NCI-H82 treated with DMSO at 0.1 percent for 48 hours (cell line): Measurements from ENCODE around the gene NADK2.

Experiments used
- DNase-seq: peaks from one replicate; lab custom pipeline; 2025; ENCODE audit not compliant: unreplicated experiment; lab: John Stamatoyannopoulos, UW

The NADK2 gene

DNA sequence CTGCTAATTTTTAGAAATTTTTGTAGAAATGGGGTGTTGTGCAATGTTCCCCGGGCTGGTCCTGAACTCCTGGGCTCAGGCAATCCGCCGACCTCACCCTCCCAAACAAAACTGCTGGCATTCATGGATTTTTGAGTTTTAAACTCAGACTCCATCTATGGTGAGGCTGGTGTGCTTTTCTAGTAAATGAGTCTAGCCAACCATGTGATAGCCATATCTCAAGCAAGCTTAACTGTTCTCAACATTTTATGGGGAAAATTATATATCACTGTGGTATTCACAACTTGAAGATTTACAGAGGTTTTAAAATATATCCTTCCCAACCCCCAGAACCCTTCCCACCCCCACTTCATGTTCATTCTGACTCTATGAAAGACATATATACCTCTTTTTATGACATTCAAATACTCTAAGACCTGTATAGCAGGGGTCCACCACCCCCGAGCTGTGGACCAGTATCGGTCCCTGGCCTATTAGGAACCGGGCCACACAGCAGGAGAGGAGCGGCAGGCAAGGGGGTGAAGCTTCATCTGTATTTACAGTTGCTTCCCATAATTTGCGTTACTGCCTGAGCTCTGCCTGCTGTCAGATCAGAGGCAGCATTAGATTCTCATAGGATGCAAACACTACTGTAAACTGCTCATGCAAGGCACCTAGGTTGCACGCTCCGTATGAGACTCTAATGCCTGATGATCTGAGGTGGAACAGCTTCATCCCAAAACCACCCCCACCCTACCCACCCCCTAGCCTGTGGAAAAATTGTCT, 4.5 kb upstream of the NADK2 start:
- DNase-seq: no peak

DNA sequence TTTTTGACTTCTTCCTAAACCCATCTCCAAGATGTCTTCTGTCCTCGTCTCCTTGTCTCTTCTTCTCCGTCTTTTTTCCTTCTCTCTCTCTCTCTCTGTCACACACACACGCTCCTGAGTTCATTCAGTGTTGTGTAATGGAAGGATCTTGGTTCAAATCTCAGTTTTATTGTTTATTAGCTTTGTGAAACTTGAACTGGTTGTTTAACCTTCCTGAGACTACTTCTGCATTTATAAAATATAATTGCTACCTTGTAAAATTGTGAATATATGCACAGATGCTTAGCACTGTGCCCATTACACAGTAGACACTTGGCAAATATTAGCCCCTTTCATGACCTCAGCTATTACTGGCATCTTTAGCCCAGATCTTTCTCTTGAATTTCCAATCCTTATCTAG, 2.4 kb upstream of the NADK2 start:
- DNase-seq: no peak

DNA sequence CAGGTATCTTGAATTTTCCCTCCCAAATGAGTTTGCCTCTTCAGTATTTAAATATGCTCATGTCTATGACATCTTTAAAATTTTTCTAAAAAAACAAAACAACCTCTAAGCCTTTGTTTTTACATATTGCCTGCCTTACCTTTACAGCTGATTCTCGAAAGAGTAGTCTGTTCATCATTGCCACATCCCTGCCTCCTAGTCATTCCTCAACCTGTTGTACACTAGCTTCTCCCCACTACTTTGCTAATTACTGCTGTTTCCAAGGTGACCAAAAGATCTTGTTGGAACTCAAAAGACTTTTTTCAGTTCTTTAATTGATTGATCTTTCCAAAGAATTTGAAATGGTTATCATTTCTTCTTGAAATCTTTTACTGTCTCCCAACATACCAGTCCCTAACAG, 1.9 kb upstream of the NADK2 start:
- no peak for DNase-seq

DNA sequence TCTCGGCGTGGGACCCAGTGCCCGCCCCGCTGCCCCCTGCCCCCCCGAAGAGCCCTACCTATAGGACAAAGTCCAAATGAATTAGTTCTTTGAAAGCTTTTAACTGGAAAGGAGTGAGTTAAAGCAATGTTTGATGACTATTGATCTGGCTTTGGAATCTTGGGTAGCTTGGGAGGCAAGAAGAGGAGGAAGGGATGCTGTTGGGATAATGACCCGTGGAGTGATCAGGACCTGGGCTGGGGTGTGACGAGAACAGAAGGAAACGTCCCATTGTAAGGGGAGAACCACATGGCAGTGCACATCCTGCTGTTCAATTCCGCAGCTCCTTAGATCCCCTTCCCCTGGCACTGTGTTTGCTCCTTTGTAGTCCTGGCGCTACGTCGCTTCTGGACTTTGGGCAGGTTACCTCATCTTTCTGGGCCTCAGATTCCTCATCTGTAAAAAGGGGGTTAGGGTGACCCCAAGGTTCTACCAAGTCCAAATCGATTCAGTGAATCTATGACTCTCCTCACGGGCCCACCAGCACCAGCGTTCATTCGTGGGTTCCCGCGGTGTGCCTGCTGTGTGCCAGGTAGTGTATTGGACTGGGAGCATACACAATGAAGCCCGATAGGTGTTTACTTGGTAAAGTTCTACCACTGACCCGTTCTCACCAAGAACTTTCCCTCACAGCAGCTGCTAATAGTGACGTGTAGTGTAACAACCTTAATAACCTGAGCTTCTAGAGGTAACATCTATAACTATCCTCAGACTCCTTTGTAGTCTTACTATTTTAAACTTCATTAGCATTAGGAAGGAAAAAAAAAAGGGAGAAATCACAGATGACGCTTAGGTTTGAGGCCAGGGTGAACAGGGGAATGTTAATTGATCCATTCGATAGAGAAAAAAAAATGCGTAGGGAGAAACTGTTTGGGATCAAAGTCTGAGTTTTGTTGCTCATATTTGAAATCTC, 1.1 kb upstream of the NADK2 start:
- DNase-seq: no peak

DNA sequence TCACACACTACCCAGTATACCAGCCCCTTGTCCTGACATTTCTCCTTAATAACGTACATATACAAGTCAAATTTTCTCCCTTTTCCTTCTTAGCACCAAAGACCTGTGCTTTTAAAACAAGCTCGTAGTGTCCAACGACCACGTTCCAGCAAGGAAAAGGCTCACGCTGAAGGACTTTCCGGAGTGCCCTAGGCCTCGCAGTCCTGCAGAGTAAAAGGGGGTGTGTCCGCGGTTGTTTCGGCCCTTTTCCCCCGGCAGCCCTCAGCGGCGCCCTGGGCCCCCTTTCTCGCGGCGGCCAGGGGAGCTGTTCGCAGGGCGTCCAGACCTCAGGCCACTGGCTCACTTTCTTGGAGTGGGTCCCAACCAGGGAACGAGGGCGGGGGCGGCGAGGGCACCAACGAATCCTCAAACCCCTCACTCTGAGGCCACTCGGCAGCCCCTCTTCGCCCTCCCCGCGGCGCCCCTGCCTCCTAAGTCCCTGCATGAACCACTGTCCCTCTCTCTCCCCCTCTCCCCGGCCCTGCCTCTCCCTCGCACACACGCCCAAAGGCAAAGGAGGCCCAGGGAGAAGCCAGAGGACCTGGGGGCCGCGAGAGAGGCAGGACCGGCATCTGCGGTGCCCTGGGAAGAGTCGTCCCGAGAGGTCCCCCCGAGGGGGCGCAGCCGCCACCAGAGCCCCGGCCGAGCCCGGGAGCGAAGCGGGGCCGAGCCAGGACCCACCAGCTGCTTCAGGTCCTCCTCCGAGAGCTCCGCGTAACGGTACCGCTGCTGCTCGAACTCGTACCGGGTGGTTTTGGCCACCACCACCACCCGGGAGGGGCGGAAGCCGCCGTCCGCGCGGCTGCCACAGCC, 720 bp downstream of the NADK2 start:
- DNase-seq: peak; percentile 3

DNA sequence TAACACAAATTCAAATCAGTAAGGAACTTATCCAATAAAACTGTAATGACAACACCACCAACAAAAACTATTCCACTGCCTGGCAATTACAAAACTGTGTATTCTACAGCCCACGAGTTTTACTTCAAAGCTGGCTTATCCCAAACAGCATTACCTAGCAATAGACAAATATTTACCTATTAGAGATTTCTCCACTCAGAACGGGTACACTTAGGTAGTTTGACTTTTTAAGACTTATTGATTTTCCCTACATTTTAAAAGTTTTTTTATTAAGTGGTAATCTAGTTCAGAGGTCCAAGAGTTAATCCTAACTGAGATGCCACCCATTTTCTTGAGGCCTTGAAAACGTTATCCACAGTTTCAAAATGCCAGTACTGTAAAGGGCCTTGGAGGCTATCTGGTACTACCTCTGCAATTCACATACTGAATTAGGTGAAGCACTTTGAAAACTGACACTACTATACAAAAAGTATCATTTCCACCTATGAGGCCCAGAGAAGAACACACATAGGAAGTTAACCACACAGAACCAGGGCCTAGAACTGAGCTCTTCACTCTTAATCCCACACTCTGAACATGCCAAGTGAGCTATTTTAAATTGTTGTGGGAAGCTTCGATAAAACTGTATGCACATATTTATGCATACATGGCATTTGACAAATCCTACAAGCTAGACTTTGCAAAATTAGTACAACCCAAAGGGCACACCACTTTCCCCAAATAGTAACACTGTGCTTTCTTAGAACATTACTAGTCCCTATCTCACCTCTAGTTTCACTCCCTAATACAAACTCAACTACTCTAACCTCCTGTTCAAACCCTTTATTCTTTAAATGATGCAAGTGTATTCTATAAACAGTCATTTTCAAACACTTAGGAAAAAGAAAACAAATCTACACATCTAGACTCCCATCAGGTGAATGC, 2.1 kb downstream of the NADK2 start:
- DNase-seq: no peak

DNA sequence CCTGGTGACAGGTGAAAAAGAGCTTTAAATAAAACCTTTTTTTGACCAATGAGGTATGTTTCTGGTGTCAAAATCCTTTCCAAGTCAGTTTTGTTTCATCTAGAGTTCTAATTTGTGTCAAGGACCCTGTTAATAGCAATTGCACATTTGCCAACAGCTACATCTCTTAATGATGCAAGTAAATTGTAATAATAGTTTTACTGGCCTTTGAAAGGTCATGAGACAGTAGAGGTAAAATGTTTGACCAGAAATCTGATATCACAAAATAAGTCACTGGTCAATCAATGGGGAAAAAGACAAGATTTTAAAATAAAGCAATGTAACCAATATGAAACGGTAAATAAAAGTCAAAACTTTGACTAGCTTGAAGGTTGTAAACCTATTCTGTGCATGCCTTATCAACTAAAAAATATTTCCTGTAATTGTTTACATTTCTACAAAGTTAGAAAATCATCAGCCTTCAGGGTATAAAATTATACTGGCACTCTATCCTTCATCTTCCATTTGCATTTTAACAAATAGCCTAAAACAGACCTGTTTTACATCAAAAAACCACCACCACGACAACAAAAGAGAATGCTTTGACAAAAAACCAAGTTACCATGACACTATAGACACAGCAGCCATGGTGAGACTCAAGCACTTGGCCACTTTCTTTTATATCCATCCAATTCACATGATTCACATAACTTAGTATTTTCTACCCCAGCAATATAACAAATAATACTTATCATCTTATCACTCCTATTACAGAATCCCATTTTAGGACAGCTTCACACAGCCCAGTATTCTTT, 3.0 kb downstream of the NADK2 start:
- DNase-seq: no peak

DNA sequence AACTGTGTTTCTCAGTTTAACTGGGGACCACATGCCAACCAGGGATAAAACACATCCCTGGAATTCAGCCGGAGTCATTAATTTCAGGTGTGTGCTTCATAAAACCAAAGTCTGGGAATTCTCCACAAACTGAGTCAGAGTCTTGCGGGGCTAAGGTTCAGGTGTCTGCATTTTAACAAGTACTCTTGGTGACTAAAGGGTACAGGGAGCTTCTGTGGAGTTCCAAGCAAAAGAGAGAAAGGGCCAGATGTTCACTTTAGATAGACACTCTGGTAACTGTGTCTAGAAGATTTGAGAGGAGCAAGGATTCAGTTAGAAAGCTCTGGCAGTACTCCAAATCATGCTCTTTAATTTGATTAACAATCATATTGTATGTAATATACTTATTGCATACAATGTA, 4.0 kb downstream of the NADK2 start:
- peak; percentile 2 for DNase-seq

DNA sequence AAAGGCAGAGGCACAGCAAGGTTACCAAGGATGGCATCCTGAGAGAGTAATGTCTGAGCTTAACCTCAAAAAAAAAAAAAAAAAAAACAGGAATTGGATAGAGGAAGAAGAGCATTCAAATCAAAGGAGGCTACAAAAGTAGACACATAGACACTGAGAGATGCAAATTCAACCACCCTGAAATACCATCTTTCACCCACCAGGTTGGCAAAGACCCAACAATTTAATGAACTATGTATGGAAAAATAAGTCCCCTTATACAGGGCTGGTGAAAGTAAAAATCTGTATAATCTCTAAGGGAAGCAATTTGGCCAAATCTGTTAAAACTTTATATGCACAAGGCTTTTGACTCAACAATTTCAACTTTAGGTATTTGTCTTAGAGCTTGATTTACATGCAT, 4.9 kb downstream of the NADK2 start:
- no peak for DNase-seq

DNA sequence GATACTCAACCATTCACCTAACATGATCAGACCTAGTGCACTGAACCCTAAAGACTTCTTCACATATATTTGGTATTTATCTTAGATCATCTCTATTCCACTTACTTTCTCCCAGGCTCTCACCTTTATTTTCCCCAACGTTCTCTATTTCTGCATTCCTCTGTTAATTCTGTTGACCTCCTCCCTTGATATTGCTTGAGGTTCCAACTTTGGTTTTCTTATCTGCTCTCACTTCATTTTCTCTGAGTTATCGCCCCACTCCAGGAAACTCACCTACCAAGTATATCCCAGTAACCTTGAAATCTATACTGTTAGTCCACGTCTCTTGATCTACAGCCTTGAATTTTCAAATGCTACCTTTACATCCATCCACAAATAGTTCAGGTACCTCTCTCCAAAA, 9.2 kb downstream of the NADK2 start:
- no peak for DNase-seq

DNA sequence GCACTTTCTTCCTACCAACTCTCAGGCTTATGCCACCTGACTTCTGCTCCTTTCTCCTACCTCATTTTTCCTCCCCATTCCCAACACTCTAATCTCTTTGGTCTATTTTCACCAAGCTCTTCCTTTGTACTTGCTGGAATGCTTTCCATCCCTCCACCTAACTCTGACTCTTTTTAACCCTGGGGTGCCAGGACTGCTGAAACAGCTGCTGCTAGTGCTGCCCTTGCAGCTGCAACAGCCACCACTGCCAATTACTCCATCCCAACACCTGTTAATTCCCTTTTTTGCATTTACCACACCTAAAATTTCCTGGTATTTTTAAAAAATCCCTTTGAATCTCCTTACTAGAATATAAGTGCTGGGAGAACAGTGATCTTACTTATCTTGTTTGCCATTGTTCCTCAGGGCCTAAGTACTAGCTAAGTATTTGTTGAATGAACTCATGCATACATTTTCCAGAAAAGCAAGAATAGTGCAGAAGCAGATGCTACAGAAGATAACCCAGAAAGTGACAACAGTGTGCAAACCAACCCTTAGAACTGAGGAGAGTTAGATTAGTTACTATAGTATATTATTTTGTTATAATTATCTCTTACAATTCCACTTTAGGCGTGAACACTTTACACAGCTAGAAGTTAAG, 11.5 kb downstream of the NADK2 start:
- DNase-seq: no peak

DNA sequence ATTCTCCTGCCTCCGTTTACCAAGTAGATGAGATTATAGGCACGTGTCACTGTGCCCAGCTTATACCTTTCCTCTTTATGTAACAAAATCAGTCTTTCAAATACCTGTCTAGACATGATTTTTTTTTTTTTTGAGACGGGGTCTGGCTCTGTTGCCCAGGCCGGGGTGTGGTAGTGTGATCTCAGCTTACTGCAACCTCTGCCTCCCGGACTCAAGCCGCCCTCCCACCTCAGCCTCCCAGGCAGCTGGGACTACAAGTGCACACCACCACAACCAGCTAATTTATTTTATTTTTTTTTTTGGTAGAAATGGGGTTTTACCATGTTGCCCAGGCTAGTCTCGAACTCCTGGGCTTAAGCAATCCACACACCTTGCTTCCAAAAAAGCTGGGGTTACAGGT, 13.2 kb downstream of the NADK2 start:
- no peak for DNase-seq

DNA sequence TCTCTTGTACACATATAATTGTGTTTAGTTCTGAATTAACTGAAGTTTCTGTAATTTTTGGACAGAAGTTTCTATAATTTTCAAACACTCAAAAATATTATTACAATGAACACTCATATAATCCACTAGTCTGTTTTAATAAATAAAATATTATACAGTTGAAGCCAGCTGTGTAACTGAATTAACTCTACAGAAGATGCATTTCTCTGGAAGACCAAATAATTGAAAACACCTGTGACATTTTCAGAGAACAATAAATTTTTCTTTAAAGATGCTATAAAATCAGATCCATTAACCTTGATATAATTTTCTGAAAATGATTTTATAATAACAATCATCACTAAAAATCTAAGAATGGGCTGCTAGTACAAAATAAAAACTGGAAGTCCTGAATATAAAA, 14.7 kb downstream of the NADK2 start:
- DNase-seq: no peak

DNA sequence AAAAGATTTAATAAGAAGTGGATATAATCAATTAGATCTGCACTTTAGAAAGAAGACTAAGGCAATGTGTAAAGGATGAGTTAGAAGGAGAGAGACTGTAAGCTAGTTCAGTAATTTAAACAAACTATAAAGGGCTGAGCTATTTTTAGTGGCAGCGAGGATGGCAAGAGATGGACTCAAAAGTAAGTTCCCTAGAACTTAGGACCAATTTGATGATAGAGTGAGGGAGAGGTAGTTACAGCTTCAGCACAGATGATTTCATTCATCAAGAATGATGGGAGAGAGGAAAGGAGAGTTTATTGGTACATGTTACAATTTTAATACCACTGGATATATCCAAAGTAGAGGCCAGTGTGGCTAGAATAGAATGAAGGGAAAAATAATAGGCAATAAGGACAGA, 19.1 kb downstream of the NADK2 start:
- DNase-seq: no peak

DNA sequence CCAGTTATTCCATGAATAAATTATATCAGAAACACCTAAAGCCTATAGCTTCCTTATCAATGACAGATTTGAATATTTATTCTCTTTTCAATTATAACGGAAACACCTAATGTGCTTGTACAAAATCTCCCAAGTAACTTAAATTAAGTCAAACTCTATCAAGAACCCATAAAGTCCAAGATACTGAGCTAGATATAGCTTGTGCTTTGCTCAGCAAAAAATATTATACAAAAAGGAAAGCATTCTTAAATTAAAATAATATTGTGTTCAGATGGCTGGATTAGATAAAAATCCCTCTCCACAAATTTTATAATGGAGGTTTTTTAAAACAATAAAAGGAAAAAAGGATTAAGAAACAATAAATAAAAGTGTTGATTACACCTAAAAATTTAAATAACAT, 23.7 kb downstream of the NADK2 start:
- DNase-seq: no peak

DNA sequence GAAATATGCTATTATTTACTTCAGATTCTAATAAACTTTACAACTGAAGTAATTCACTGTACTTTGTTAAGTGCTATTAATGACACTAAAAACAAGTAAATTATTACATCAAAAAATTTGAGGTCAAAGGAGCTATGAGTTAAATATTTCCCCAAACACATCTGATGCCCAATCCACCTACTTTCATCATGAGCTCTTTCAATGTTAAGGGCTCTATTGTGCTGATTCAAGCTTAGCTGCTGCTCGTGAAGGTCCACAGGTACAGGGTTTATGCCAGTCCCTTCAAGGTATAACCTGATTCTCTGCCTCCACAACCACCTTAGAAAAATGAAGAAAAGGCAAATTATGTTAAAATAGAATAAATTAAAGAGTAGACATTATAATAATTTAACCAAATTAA, 24.2 kb downstream of the NADK2 start:
- DNase-seq: no peak

DNA sequence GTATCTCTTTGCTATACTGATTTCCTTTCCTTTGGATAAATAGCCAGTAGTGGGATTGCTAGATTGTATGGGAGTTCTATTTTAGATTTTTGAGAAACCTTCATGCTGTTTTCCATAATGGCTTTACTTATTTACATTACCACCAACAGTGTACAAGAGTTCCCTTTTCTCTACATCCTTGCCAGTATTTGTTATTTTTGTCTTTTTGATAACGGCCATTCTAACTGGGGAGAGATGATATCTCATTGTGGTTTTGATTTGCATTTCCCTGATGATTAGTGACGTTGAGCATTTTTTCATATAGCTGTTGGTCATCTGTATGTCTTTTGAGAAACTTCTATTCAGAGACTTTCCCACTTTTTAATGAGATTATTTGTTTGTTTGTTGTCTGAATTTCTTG, 25.8 kb downstream of the NADK2 start:
- no peak for DNase-seq

DNA sequence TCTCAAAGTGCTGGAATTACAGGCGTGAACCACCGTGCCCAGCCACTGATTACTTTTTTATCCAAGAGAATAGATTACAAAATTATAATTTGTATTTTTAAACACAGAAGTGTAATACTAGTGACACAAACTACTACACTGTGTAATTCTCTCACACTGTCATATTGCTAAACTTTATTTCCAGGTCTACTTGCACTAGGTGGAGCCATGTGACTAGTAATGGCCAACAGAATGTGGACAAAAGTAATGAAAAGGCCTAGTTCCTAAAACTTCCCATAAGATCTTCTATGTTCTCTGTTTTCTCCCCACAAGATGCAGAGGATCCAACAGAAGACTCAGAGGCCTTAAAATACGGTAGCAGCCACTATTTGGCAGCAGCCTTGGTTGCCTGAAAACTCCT, 27.3 kb downstream of the NADK2 start:
- DNase-seq: no peak

DNA sequence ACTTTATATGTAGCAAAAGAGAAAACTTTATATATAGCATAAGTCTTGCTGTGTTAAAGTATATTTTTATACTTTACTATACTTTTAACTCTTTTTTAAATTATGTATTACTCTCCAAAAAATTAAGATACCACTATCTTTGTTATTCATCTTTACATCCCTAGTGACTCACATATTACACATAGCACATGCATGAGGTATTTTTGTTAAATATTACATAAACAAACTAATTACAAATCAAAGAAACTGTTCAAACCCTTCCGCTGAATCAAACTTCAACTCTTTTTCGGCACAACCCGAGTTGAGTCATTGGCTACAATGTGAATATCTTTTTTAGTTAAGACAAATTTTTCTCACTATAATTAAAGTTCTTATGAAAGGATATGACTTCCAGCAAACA, 32.1 kb downstream of the NADK2 start:
- DNase-seq: no peak
